Psoas muscle (tissue), 8 donors: ENCODE results near the gene TLE4. TPM values are rescaled to one million over a fixed set of nuclear protein-coding genes. Genes with fewer than 3 reads are reported as not detected.

Experiments used
- ATAC-seq, 4 donors: fragments of 200-7000 bp; cut with Tn5 transposase; one replicate each; pipeline ENCODE4 v1.9.1; 2020; ENCODE audit warnings: moderate library complexity in 3 of 4, mild to moderate bottlenecking in 2 of 4
- DNase-seq, 2 donors: peaks; one replicate each; pipeline ENCODE4 v3.0.0-alpha.2; 2020
- H3K27ac ChIP-seq: fragments of 200-600 bp; one replicate; pipeline ENCODE4 v1.8.0; 2022
- H3K27me3 ChIP-seq, 3 donors: fragments of 200-600 bp in 1 of 3; one replicate each; pipeline versions ENCODE4 v1.6.1 to v1.8.0; 2013 to 2022; ENCODE audit warnings: low read length in 2 of 3, mild to moderate bottlenecking in 2 of 3, moderate library complexity in 1 of 3; ENCODE audit not compliant: insufficient read depth in 3 of 3
- H3K36me3 ChIP-seq, 2 donors: fragments of 200-600 bp in 1 of 2; one replicate each; pipeline versions ENCODE4 v1.6.1 to v1.8.0; 2013 to 2022; ENCODE audit warnings: low read depth in 1 of 2, mild to moderate bottlenecking in 1 of 2, moderate library complexity in 1 of 2; ENCODE audit not compliant: insufficient read depth in 1 of 2
- H3K4me1 ChIP-seq: fragments of 200-600 bp; one replicate; pipeline ENCODE4 v1.8.0; 2022
- H3K4me3 ChIP-seq: fragments of 200-600 bp; one replicate; pipeline ENCODE4 v1.8.0; 2022; ENCODE audit warnings: mild to moderate bottlenecking
- H3K9me3 ChIP-seq: fragments of 200-600 bp; one replicate; pipeline ENCODE4 v1.8.0; 2022
- CTCF ChIP-seq: fragments of 200-600 bp; IDR thresholded peaks from one replicate; pipeline ENCODE4 v1.8.0; 2022; ENCODE audit warnings: antibody characterized with exemption
- WGBS, 3 donors: extraction: QIAGEN DNeasy Blood & Tissue Kit; methylation state at CpG; one replicate each; pipeline versions ENCODE4 v1.1.6 to v1.1.7; 2013; 5-methylcytosine and 5-hydroxymethylcytosine counted together
- intact Hi-C, 2 donors: fragments of 100-400 bp; cut with DNase I; formaldehyde crosslinking; loops; one replicate each; pipeline versions ENCODE4 v1.11.0 to v1.14.2; 2022
- polyA plus RNA-seq, 3 donors: library from polyadenylated mRNA; stranded (reverse); fragments of 200-250 nt; gene quantifications; one replicate each; pipeline ENCODE4 v1.2.3, GENCODE V29; 2013
- total RNA-seq, 4 donors: library from RNA; stranded (reverse); fragmentation: NEBNext Ultra II Directional in 2 of 4; extraction: Animal tissue kit (Norgen Biotek cat#: 25700) in 2 of 4; gene quantifications; one replicate each; pipeline versions ENCODE4 v1.2.1 to v1.2.4, GENCODE V29; 2021 to 2023
- donor health status: healthy with polysubstance abuse.
- donor health status: DM: no; HTN: no; CAD: no; lungs with moderate emphysema.
- donor health status: Bipolar disorder and iron deficiency.
- donor health status: healthy.
- donor health status: DM: yes; HTN: yes; CAD: no.
- donor health status: DM: no; HTN: no; CAD: no.
- donor health status: DM: no; HTN: no; CAD: no.
- donor health status: DM: yes; HTN: yes; CAD: no.

Gene TLE4
- total and polyA plus RNA-seq, 7 donors, result 5.1 to 51.9 (median 18.5) TPM

DNA sequence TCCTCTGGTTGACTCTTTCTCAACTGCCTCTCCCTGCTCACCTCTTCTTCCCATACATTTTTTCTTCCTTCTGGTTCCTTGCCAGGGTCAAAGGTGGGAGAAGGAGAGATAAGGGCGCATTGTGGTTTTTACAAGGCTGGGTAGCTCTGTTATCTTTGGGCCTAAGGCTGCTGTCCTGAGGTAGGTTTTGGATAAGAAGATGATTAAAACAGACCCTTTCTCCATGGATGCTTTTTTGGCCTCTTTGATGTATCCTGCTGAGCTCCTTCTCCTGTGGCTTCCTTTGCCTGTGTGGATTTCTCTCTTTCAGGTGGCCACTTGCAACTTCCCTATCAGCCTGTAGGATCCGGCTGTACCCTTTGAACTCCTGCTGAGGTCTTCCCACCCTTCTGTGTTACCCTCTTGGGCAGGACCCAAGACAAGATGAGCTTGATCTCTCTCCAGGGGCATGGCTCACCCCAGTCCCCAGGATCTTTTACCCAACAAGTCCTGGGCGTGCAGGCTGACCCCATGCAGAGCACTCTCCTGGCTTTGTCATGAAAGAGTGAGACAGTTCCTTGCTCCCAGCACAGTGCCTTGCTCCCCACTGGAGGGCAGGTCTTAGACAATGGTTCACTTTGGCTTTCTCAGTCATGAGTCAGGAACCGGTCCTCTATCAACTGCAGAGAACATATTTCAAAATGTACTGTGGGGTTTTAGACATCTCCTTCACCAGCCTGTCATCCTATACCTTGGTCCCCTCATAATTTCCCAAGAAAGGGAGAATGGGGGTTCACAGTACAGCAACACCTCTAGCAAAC, 197.9 kb downstream of the TLE4 start:
- Histone ChIP-seq H3K36me3 (no peaks in the 10 kb centered on the region), H3K27me3 (no peaks in the 10 kb centered on the region), H3K27ac (no peak overlapping the region), H3K9me3 (no peaks in the 10 kb centered on the region), H3K4me1 (no peaks in the 10 kb centered on the region), H3K4me3 (no peak overlapping the region)
- ATAC-seq, result no peak
- WGBS, 3 donors, result 94 to 99% (median 99%) methylated on average over 4 of the region's 4 CpGs
- intact Hi-C loops, result no loop called here
- TF ChIP-seq CTCF, result no peak
- no peak for DNase-seq

DNA sequence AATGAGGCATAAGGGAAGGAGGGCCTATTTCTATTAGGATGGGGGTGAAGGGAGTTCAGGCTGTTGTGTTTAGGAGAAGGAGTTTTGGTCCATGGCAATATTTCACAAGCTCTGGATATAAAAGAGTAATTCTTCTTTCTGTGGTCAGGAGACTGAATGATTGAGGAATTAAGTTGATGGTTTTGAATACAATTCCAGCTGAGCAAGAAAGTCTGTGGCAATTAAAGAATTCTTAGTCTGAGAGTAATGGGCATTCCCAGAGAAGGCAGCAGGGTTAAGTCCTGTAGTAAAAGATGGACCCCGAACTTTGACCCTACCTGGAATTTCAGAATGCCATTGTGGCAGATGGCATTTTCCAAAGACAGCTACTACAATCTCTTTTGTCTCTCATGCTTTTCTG, 202.6 kb downstream of the TLE4 start:
- Histone ChIP-seq H3K27ac (no peak overlapping the region), H3K9me3 (no peaks in the 10 kb centered on the region), H3K4me3 (no peak overlapping the region), H3K36me3 (no peaks in the 10 kb centered on the region), H3K4me1 (no peaks in the 10 kb centered on the region), H3K27me3 (no peaks in the 10 kb centered on the region)
- no peak for TF ChIP-seq CTCF
- no peak for ATAC-seq
- intact Hi-C loops, result no loop called here
- DNase-seq, result no peak
- WGBS, 3 donors, result 85 to 95% (median 88%) methylated on average over 1 of the region's 1 CpG
